HG03139 (cell line): Measurements from ENCODE around the gene SEC24A.
"Not testable (repeated sequence)": the region's sequence is repeated elsewhere in the genome, so short reads cannot be mapped to it uniquely, and the experiment has no call there.

ENCODE experiments used
- ATAC-seq: cut with Tn5 transposase; IDR thresholded peaks from one replicate; pipeline ENCODE4 v1.9.1; 2021; ENCODE audit not compliant: unreplicated experiment

The SEC24A gene

GRCh38 chr5:134648425-134649162 is at the start of gene SEC24A:
Gene SEC24A, plus strand, starts transcription at chr5:134648785. Its CDS starts 292 bp downstream, at chr5:134649077.
- ATAC-seq: peak; percentile 73

GRCh38 chr5:134599820-134600219 is 48.8 kb upstream of the SEC24A start:
- not testable (repeated sequence) for ATAC-seq

GRCh38 chr5:134600600-134600999 is 48.0 kb upstream of the SEC24A start:
- ATAC-seq: no peak

- no peak for ATAC-seq
These were observed 45.5 kb upstream of the SEC24A start for GRCh38 chr5:134603059-134603458.

DNA sequence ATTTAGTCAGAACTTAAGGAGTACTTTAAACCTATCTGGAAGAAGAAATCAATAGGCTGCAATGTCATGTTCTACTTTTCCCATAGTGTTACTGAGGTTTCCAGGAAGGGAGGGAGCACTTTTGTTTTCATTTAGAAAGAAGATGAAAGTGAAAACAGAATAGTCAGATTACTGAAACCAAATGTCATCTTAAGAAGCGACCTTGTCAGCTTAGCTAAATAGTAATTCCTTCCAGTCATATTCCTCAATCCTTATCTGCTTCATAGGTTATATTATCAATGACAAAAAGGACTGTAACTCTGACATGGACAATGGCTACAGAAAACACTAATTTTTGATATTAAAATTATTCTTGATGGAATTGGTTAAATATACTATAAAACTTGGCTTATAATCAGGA is 43.7 kb upstream of the SEC24A start:
- ATAC-seq: no peak

DNA sequence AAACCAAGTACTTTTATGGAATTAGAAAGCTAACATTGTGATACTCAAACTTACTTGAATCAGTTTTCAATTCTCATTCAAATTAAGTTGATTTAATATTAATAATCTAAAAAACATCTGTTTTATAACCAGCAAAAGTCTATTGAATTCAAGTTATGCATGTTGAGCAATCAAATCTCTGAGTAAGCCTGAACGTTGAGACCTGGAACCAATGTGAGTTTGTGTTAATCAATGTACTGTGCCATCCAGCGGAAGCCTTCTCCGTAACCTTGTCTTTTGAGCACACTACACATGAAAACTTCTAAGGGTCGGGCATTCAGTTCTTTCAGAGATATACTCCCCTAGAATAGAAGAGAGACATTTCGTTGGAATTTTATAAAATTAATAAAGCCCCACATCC is 41.9 kb upstream of the SEC24A start:
- no peak for ATAC-seq

- ATAC-seq: no peak
These were observed 40.0 kb upstream of the SEC24A start for GRCh38 chr5:134608555-134608954.

- peak; percentile 66 for ATAC-seq
These were observed 39.2 kb upstream of the SEC24A start for GRCh38 chr5:134609232-134609851.

DNA sequence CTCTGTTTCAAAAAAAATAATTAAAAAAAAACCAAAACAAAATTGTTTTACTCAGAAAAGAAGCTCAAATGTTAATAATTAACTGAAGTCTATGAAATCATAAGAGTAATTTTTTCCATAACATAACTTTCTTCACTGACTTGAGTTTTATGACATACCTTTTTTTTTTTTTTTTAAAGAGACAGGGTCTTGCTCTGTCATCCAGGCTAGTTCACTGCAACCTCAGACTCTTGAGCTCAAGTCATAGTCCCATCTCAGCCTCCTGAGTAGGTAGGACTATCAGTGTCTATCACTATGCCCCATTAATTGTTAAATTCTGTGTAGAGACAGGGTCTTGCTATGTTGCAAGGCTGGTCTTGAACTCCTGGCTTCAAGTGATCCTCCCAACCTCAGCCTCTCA is 37.9 kb upstream of the SEC24A start:
- ATAC-seq: no peak

DNA sequence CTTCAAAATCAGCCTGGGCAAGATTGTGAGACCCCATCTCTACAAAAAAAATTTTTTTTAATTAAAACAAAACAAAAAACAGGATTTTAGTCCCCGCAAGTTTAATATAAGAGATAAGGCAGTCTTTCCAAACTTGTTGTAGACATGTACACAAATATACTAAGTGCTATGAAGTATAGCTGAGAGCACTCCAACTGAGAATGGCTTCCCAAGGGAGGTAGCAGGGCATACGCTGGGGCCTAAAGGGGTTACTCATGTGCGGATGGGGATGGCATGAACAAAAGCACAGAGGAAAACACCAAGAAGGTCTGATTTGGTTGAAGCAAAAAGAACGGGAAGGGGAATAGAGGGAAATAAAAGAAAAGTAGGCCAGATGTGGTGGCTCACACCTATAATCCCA is 37.1 kb upstream of the SEC24A start:
- no peak for ATAC-seq

GRCh38 chr5:134614450-134615085 is 34.0 kb upstream of the SEC24A start:
- ATAC-seq: no peak

GRCh38 chr5:134620634-134621033 is 28.0 kb upstream of the SEC24A start:
- no peak for ATAC-seq

- no peak for ATAC-seq
These were observed 23.0 kb upstream of the SEC24A start for GRCh38 chr5:134625559-134625958.

DNA sequence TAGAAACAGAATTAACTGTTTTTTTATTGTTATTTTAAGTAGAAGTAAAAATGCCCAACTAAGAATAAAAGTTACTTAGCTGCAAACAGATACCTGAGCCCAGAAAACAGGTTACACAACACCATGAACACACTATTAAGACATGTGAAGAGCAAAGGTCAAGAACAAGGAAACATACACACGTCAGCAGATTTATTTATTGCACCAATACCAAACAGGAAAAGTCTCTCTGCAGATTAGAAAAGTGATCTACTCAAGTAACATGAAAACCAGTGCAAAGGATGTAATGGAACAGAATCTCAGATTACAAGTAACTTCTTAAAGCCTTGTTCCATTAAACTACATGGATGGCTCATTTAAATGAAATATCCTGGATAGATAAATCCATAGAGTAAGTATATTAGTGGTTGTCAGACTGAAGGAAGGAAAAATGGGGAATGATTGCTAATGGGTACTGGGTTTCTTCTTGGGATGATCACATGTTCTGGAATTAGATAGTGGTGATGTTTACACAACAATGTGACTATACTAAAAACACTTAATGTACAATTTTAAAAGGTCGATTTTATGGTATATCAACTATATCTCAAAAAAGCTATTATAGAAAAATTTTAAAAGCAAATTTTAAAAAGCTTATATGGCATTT is 22.1 kb upstream of the SEC24A start:
- no peak for ATAC-seq

GRCh38 chr5:134634227-134634626 is 14.4 kb upstream of the SEC24A start:
- ATAC-seq: no peak

GRCh38 chr5:134635366-134635765 is 13.2 kb upstream of the SEC24A start:
- ATAC-seq: not testable (repeated sequence)

DNA sequence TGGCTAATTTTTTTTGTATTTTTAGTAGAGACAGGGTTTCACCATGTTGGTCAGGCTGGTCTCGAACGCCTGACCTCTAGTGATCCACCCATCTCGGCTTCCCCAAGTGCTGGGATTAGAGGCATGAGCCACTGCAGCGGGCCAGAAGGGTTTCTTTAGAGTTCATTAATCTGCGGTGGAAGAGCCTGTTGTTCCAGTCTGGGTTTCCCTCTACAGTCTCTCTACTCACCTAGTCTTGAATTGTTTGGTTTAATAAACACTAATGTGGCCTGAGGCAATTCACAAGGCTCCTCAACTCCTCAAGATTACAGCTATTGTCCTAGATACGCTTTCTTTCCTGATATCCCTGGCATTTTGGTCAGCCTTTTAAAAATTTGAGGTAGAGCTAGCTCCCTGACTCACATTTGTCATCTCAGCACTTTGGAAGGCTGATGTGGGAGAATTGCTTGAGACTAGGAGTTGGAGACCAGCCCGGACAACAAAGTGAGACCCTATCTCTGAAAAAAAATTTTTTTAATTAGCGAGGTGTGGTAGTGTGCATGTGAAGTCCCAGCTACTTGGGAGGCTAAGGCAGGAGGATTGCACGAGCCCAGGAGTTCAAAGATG is 11.4 kb upstream of the SEC24A start:
- ATAC-seq: no peak

DNA sequence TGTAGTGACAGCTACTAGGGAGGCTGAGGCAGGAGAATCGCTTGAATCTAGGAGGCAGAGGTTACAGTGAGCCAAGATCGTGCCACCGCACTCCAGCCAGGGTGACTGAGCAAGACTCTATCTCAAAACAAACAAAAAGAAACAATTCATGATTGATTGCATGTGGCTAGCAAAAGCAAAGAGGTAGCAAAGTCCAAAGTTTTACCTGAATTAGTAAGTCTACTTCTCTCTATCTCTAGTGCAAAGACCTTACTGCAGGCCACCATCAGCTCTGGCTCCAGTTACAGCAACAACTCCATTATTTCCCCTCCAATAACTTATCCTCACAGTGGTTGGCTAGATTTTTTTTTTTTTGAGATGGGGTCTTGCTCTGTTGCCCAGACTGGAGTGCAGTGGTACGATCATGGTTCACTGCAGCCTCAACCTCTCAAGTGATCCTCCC is 9.8 kb upstream of the SEC24A start:
- no peak for ATAC-seq

- no peak for ATAC-seq
These were observed 5.6 kb upstream of the SEC24A start for GRCh38 chr5:134642931-134643530.

DNA sequence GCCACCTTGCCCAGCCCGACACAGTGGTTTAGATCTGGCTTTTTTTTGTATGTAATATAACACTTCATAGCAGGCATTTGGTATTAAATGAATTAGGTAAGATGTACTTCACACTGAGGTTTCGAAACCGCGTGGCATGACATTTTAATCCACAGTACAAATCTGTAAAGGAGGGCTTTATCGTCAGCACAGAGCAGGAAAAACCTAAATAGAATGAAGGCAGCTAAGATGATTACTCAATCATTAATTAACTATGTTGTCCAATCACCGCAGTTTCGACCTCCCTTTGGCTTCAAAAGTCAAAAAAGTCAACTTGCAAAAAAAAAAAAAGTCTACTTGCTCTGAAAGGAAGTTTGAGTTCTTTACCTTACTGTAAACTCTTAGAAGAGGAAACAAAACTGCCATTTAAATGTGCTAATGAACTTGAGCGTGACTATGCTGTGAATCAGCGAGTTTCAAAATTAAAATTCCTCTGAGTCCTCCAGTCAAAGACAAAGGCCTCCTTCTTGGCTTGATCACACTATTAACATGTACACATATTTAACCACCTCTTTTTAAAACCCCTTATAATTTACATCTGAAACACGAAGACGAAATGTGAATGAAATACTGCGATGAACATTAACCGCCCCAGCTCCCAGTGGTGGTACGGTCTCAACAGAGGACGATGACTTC is 698 bp upstream of the SEC24A start:
- peak; percentile 35 for ATAC-seq
